H1 (cell line): Measurements from ENCODE around the gene CEP95.

Experiments
- BRCA1 ChIP-seq: IDR thresholded peaks from 2 replicates; pipeline ENCODE4 v1.6.1; 2012; ENCODE audit warnings: low read depth, low read length, improper control_type of control experiment
- CBX8 ChIP-seq: fragments of 300-800, 300-1000 bp; sonication (generic); IDR thresholded peaks from 2 replicates; pipeline ENCODE4 v1.7.1; 2016; ENCODE audit warnings: low read depth, low read length, borderline replicate concordance
- EP300 ChIP-seq, 2 experiments: IDR thresholded peaks; 1 replicate in 1 of 2; 2 replicates in 1 of 2; pipeline ENCODE4 v1.6.1; 2011 to 2012; ENCODE audit warnings: low read depth in 2 of 2, low read length in 2 of 2, mild to moderate bottlenecking in 2 of 2, borderline replicate concordance in 1 of 2, inconsistent platforms in 1 of 2, moderate library complexity in 1 of 2
- FOSL1 ChIP-seq: IDR thresholded peaks from 2 replicates; pipeline ENCODE4 v1.6.1; 2011; ENCODE audit warnings: mild to moderate bottlenecking, low read depth, low read length, moderate library complexity; ENCODE audit not compliant: insufficient read depth
- POLR2AphosphoS5 ChIP-seq: IDR thresholded peaks from 2 replicates; pipeline ENCODE4 v1.6.1; 2011; ENCODE audit warnings: low read depth, low read length
- TF ChIP-seq, protein P1 (sequence below), 3 experiments: IDR thresholded peaks; 1 replicate in 2 of 3; 2 replicates in 1 of 3; pipeline versions ENCODE4 v1.5.1 to v1.6.1; 2011; ENCODE audit warnings: low read length in 3 of 3, mild to moderate bottlenecking in 3 of 3, inconsistent platforms in 2 of 3, low read depth in 1 of 3, moderate library complexity in 1 of 3; ENCODE audit not compliant: insufficient read depth in 1 of 3; ENCODE audit errors: control extremely low read depth in 1 of 3
- TF ChIP-seq, protein P2 (sequence below): IDR thresholded peaks from 2 replicates; pipeline ENCODE4 v1.6.1; 2012; ENCODE audit warnings: low read length, inconsistent platforms
- TF ChIP-seq, protein P3 (sequence below): IDR thresholded peaks from 2 replicates; pipeline ENCODE4 v1.6.1; 2012; ENCODE audit warnings: inconsistent platforms

DNA sequence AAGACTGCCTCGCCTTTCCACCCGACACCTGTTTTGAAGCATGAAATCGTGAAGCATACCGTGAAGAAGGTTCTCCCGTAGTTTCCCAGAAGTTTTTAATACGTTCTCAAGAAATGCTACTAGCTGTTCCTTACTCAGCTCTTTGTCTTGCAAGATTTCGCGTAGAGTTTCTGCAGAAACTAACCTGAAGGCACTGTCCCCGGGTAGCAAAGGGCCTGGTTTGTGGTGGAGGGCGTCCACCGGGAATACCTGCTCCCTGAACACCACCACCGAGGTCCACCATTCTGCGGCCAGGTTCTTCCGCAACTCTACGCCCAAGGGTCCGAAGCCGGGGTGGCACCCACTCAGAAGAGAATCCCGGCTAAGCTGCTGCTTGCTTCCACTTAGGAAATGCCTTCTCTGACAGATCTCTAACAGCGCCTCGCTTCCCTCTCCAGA, 10.4 kb upstream of the CEP95 start:
- TF ChIP-seq, protein P1, sequence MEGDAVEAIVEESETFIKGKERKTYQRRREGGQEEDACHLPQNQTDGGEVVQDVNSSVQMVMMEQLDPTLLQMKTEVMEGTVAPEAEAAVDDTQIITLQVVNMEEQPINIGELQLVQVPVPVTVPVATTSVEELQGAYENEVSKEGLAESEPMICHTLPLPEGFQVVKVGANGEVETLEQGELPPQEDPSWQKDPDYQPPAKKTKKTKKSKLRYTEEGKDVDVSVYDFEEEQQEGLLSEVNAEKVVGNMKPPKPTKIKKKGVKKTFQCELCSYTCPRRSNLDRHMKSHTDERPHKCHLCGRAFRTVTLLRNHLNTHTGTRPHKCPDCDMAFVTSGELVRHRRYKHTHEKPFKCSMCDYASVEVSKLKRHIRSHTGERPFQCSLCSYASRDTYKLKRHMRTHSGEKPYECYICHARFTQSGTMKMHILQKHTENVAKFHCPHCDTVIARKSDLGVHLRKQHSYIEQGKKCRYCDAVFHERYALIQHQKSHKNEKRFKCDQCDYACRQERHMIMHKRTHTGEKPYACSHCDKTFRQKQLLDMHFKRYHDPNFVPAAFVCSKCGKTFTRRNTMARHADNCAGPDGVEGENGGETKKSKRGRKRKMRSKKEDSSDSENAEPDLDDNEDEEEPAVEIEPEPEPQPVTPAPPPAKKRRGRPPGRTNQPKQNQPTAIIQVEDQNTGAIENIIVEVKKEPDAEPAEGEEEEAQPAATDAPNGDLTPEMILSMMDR (IDR thresholded peaks at IDR 0.05; ENCODE audit: control extremely low read depth in 1 of 3, insufficient read depth in 1 of 3, low read depth in 1 of 3, low read length in 3 of 3), result no peak
- TF ChIP-seq, protein P2, sequence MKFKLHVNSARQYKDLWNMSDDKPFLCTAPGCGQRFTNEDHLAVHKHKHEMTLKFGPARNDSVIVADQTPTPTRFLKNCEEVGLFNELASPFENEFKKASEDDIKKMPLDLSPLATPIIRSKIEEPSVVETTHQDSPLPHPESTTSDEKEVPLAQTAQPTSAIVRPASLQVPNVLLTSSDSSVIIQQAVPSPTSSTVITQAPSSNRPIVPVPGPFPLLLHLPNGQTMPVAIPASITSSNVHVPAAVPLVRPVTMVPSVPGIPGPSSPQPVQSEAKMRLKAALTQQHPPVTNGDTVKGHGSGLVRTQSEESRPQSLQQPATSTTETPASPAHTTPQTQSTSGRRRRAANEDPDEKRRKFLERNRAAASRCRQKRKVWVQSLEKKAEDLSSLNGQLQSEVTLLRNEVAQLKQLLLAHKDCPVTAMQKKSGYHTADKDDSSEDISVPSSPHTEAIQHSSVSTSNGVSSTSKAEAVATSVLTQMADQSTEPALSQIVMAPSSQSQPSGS, result no peak
- TF ChIP-seq POLR2AphosphoS5 (no peak), FOSL1 (no peak), BRCA1 (no peak), EP300 (IDR thresholded peaks at IDR 0.05; ENCODE audit: borderline replicate concordance in 1 of 2, low read depth in 2 of 2, low read length in 2 of 2) (no peak), CBX8 (no peak)
- TF ChIP-seq, protein P3, sequence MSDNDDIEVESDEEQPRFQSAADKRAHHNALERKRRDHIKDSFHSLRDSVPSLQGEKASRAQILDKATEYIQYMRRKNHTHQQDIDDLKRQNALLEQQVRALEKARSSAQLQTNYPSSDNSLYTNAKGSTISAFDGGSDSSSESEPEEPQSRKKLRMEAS, result no peak
